ENCODE measurements around the gene SCN9A.

Gene SCN9A

GRCh38 chr2:166334805-166335204, 40.9 kb downstream of the SCN9A start:
- TF ChIP-seq CTCF (IDR thresholded peaks at IDR 0.05; ENCODE audit: extremely low read depth, missing control alignments) = no peak
- DNase-seq (ENCODE audit: low spot score) = no peak

GRCh38 chr2:166333801-166334200, 41.9 kb downstream of the SCN9A start:
- TF ChIP-seq CTCF (IDR thresholded peaks at IDR 0.05; ENCODE audit: extremely low read depth, missing control alignments) = no peak
- no peak for DNase-seq (ENCODE audit: low spot score)

- TF ChIP-seq CTCF (IDR thresholded peaks at IDR 0.05; ENCODE audit: extremely low read depth, missing control alignments) = no peak
- DNase-seq (ENCODE audit: low spot score) = no peak
Observed at GRCh38 chr2:166332106-166332505, 43.6 kb downstream of the SCN9A start.

- no peak for DNase-seq (ENCODE audit: low spot score)
- TF ChIP-seq CTCF (IDR thresholded peaks at IDR 0.05; ENCODE audit: extremely low read depth, missing control alignments) = no peak
Observed at GRCh38 chr2:166331468-166331867, 44.3 kb downstream of the SCN9A start.

GRCh38 chr2:166329465-166329864, 46.3 kb downstream of the SCN9A start:
- TF ChIP-seq CTCF (IDR thresholded peaks at IDR 0.05; ENCODE audit: extremely low read depth, missing control alignments) = no peak
- DNase-seq (ENCODE audit: low spot score) = no peak

GRCh38 chr2:166328147-166328546, 47.6 kb downstream of the SCN9A start:
- no peak for TF ChIP-seq CTCF (IDR thresholded peaks at IDR 0.05; ENCODE audit: extremely low read depth, missing control alignments)
- no peak for DNase-seq (ENCODE audit: low spot score)

GRCh38 chr2:166321076-166321475, 54.7 kb downstream of the SCN9A start:
- DNase-seq (ENCODE audit: low spot score) = no peak

More at GRCh38 chr2:166321076-166321475, 54.7 kb downstream of the SCN9A start:
- no peak for TF ChIP-seq CTCF (IDR thresholded peaks at IDR 0.05; ENCODE audit: extremely low read depth, missing control alignments)
